ENCODE measurements around the gene PLCXD3.

- TF ChIP-seq CTCF (IDR thresholded peaks at IDR 0.05; ENCODE audit: low read depth, low read length) (no peak), EZH2phosphoT487 (IDR thresholded peaks at IDR 0.05; ENCODE audit: low read depth) (no peak)
Measured at GRCh38 chr5:41374631-41375030, 135.8 kb downstream of the PLCXD3 start.
